ENCODE measurements around the gene BHMT. TPM values are rescaled to one million over a fixed set of nuclear protein-coding genes. Genes with fewer than 3 reads are reported as not detected.

The BHMT gene
- total RNA-seq, 2 experiments from 2014 or later: not detected

- Mint-ChIP-seq H3K9me3 (no peaks in the 10 kb centered on the region), H3K36me3 (ENCODE audit: low read depth) (no peaks in the 10 kb centered on the region), H3K4me3 (no peak overlapping the region), H3K27ac (no peak overlapping the region), H3K27me3 (peaks cover 66% of the 10 kb centered on the region), H3K4me1 (ENCODE audit: low read depth) (no peaks in the 10 kb centered on the region)
- ATAC-seq (ENCODE audit: poor library complexity) (no peak), DNase-seq (no peak)
- Histone ChIP-seq H3K27ac (ENCODE audit: low read depth in 1 of 2, low read length in 2 of 2) (no peak overlapping the region), H3K27me3 (ENCODE audit: control insufficient read depth in 1 of 2, insufficient read depth in 2 of 2, low read length in 2 of 2) (peaks cover 15 to 29% of the 10 kb centered on the region in 2 experiments), H3K36me3 (ENCODE audit: insufficient read depth, low read length) (no peaks in the 10 kb centered on the region), H3K9me3 (ENCODE audit: control insufficient read depth in 1 of 2, insufficient read depth in 1 of 2, low read length in 2 of 2) (peaks cover 0 to 8% of the 10 kb centered on the region in 2 experiments), H3K4me3 (ENCODE audit: low read length) (no peak overlapping the region), H3K4me1 (ENCODE audit: insufficient read depth, low read length) (no peaks in the 10 kb centered on the region)
- ChIA-PET POLR2A (no interaction called here), CTCF (no interaction called here)
- TF ChIP-seq CTCF (IDR thresholded peaks at IDR 0.05): no peak
- intact Hi-C loops (cut with DNase I, micrococcal nuclease): no loop called here
Measured at GRCh38 chr5:79070350-79070667, 41.3 kb upstream of the BHMT start.

GRCh38 chr5:79074641-79075040, 37.0 kb upstream of the BHMT start:
- Mint-ChIP-seq H3K4me3 (no peak overlapping the region), H3K27me3 (peaks cover 38% of the 10 kb centered on the region), H3K4me1 (ENCODE audit: low read depth) (no peaks in the 10 kb centered on the region), H3K36me3 (ENCODE audit: low read depth) (no peaks in the 10 kb centered on the region), H3K9me3 (no peaks in the 10 kb centered on the region), H3K27ac (no peak overlapping the region)
- ChIA-PET POLR2A (no interaction called here), CTCF (no interaction called here)
- Histone ChIP-seq H3K27me3 (ENCODE audit: control insufficient read depth in 1 of 2, insufficient read depth in 2 of 2, low read length in 2 of 2) (peaks cover 7 to 18% of the 10 kb centered on the region in 2 experiments), H3K4me3 (ENCODE audit: low read length) (no peak overlapping the region), H3K27ac (ENCODE audit: low read depth in 1 of 2, low read length in 2 of 2) (no peak overlapping the region), H3K9me3 (ENCODE audit: control insufficient read depth in 1 of 2, insufficient read depth in 1 of 2, low read length in 2 of 2) (peaks cover 0 to 7% of the 10 kb centered on the region in 2 experiments), H3K4me1 (ENCODE audit: insufficient read depth, low read length) (no peaks in the 10 kb centered on the region), H3K36me3 (ENCODE audit: insufficient read depth, low read length) (no peaks in the 10 kb centered on the region)
- TF ChIP-seq CTCF (IDR thresholded peaks at IDR 0.05): no peak
- ATAC-seq (ENCODE audit: poor library complexity): no peak
- intact Hi-C loops (cut with DNase I, micrococcal nuclease): no loop called here
- DNase-seq: no peak

GRCh38 chr5:79075646-79076426, 35.8 kb upstream of the BHMT start:
- H3K4me1 Mint-ChIP-seq (ENCODE audit: low read depth): no peaks in the 10 kb centered on the region
- ChIA-PET POLR2A (no interaction called here), CTCF (no interaction called here)
- H3K9me3 Mint-ChIP-seq: no peaks in the 10 kb centered on the region
- ATAC-seq (ENCODE audit: poor library complexity) (no peak), DNase-seq (no peak)
- Histone ChIP-seq H3K4me3 (ENCODE audit: low read length) (no peak overlapping the region), H3K4me1 (ENCODE audit: insufficient read depth, low read length) (no peaks in the 10 kb centered on the region), H3K9me3 (ENCODE audit: control insufficient read depth in 1 of 2, insufficient read depth in 1 of 2, low read length in 2 of 2) (no peaks in the 10 kb centered on the region), H3K27ac (ENCODE audit: low read depth in 1 of 2, low read length in 2 of 2) (no peak overlapping the region), H3K27me3 (ENCODE audit: control insufficient read depth in 1 of 2, insufficient read depth in 2 of 2, low read length in 2 of 2) (peaks cover 0 to 6% of the 10 kb centered on the region in 2 experiments), H3K36me3 (ENCODE audit: insufficient read depth, low read length) (no peaks in the 10 kb centered on the region)
- no peak overlapping the region for H3K4me3 Mint-ChIP-seq
- intact Hi-C loops (cut with DNase I, micrococcal nuclease): no loop called here
- no peak overlapping the region for H3K27ac Mint-ChIP-seq
- H3K27me3 Mint-ChIP-seq: peaks cover 27% of the 10 kb centered on the region
- H3K36me3 Mint-ChIP-seq (ENCODE audit: low read depth): no peaks in the 10 kb centered on the region
- no peak for TF ChIP-seq CTCF (IDR thresholded peaks at IDR 0.05)
